WTC11 (cell line): ENCODE data around the gene WDR72. TPM values are rescaled to one million over a fixed set of nuclear protein-coding genes. Genes with fewer than 3 reads are reported as not detected.

Source experiments
- ATAC-seq: fragments of 200-7000 bp; cut with Tn5 transposase; 2 replicates; pipeline ENCODE4 v1.10.0; 2021; ENCODE audit warnings: mild to moderate bottlenecking, moderate library complexity
- CTCF ChIA-PET: fragments of 300-600 bp; sonication (Branson Sonifier 250); formaldehyde crosslinking; loops from one replicate; lab custom pipeline; 2021; ENCODE audit warnings: antibody characterized with exemption; lab: Charles Lee
- POLR2A ChIA-PET: fragments of 350-600 bp; sonication (Branson Sonifier 250); formaldehyde crosslinking; loops from one replicate; lab custom pipeline; 2021; ENCODE audit warnings: antibody characterized with exemption; lab: Charles Lee
- DNase-seq: peaks from one replicate; pipeline ENCODE4 v3.0.0; 2021; ENCODE audit warnings: low spot score
- H3K27ac Mint-ChIP-seq: 2 replicates; pipeline ENCODE4 v1.8.0; 2021; ENCODE audit warnings: mixed read lengths
- H3K27me3 Mint-ChIP-seq: 2 replicates; pipeline ENCODE4 v1.8.0; 2021; ENCODE audit warnings: low read depth, mild to moderate bottlenecking, moderate library complexity, mixed read lengths
- H3K36me3 Mint-ChIP-seq: 2 replicates; pipeline ENCODE4 v1.8.0; 2021; ENCODE audit warnings: mixed read lengths
- H3K4me1 Mint-ChIP-seq: 2 replicates; pipeline ENCODE4 v1.8.0; 2022; ENCODE audit warnings: mixed read lengths
- H3K4me3 Mint-ChIP-seq: 2 replicates; pipeline ENCODE4 v1.8.0; 2021; ENCODE audit warnings: mild to moderate bottlenecking, moderate library complexity, mixed read lengths
- H3K9me3 Mint-ChIP-seq: 2 replicates; pipeline ENCODE4 v1.8.0; 2021; ENCODE audit warnings: mixed read lengths
- ATF3 ChIP-seq: sonication (generic); formaldehyde crosslinking; conservative IDR thresholded peaks from 2 replicates; pipeline ENCODE4 v1.8.1; 2022; ENCODE audit warnings: mild to moderate bottlenecking, missing genetic modification reagents
- ATF6 ChIP-seq: sonication (generic); formaldehyde crosslinking; IDR thresholded peaks from 2 replicates; pipeline ENCODE4 v1.8.1; 2023; ENCODE audit warnings: mild to moderate bottlenecking, missing genetic modification reagents
- CBFB ChIP-seq: sonication (generic); formaldehyde crosslinking; IDR thresholded peaks from 2 replicates; pipeline ENCODE4 v1.8.1; 2022; ENCODE audit warnings: mild to moderate bottlenecking, low read depth, missing genetic modification reagents
- CREM ChIP-seq: sonication (generic); formaldehyde crosslinking; IDR thresholded peaks from 2 replicates; pipeline ENCODE4 v1.8.1; 2022; ENCODE audit warnings: mild to moderate bottlenecking, missing genetic modification reagents, moderate library complexity
- E2F4 ChIP-seq: sonication (generic); formaldehyde crosslinking; IDR thresholded peaks from 2 replicates; pipeline ENCODE4 v1.8.1; 2022; ENCODE audit warnings: low read depth, mild to moderate bottlenecking, moderate library complexity, missing genetic modification reagents, borderline replicate concordance
- FOXJ3 ChIP-seq: sonication (generic); formaldehyde crosslinking; IDR thresholded peaks from 2 replicates; pipeline ENCODE4 v1.9.0; 2021; ENCODE audit warnings: missing genetic modification reagents, mild to moderate bottlenecking, borderline replicate concordance
- FOXP1 ChIP-seq: sonication (generic); formaldehyde crosslinking; IDR thresholded peaks from 2 replicates; pipeline ENCODE4 v1.8.0; 2022; ENCODE audit warnings: missing genetic modification reagents, mild to moderate bottlenecking, moderate library complexity, borderline replicate concordance
- GABPB1 ChIP-seq: sonication (generic); formaldehyde crosslinking; IDR thresholded peaks from 2 replicates; pipeline ENCODE4 v1.8.1; 2023; ENCODE audit warnings: mild to moderate bottlenecking, missing genetic modification reagents
- HMGXB4 ChIP-seq: sonication (generic); formaldehyde crosslinking; IDR thresholded peaks from 2 replicates; pipeline ENCODE4 v1.8.1; 2023; ENCODE audit warnings: mild to moderate bottlenecking, moderate library complexity, missing genetic modification reagents
- MAX ChIP-seq: sonication (generic); formaldehyde crosslinking; IDR thresholded peaks from 2 replicates; pipeline ENCODE4 v1.8.0; 2022; ENCODE audit warnings: mild to moderate bottlenecking, missing genetic modification reagents
- NR2C2 ChIP-seq: sonication (generic); formaldehyde crosslinking; IDR thresholded peaks from 2 replicates; pipeline ENCODE4 v1.8.0; 2022; ENCODE audit warnings: mild to moderate bottlenecking, missing genetic modification reagents
- NR3C1 ChIP-seq: sonication (generic); formaldehyde crosslinking; conservative IDR thresholded peaks from 2 replicates; pipeline ENCODE4 v1.8.1; 2023; ENCODE audit warnings: low read depth, mild to moderate bottlenecking, missing genetic modification reagents
- SMAD4 ChIP-seq: sonication (generic); formaldehyde crosslinking; IDR thresholded peaks from 2 replicates; pipeline ENCODE4 v1.8.0; 2022; ENCODE audit warnings: mild to moderate bottlenecking, missing genetic modification reagents
- STAT6 ChIP-seq: sonication (generic); formaldehyde crosslinking; conservative IDR thresholded peaks from 2 replicates; pipeline ENCODE4 v1.8.1; 2023; ENCODE audit warnings: mild to moderate bottlenecking, low read depth, missing genetic modification reagents, moderate library complexity
- TP53 ChIP-seq: sonication (generic); formaldehyde crosslinking; IDR thresholded peaks from 2 replicates; pipeline ENCODE4 v1.8.1; 2023; ENCODE audit warnings: mild to moderate bottlenecking, missing genetic modification reagents
- ZNF121 ChIP-seq: sonication (generic); formaldehyde crosslinking; IDR thresholded peaks from 2 replicates; pipeline ENCODE4 v1.8.0; 2023; ENCODE audit warnings: missing genetic modification reagents
- ZNF232 ChIP-seq: sonication (generic); formaldehyde crosslinking; IDR thresholded peaks from 2 replicates; pipeline ENCODE4 v1.8.0; 2022; ENCODE audit warnings: mild to moderate bottlenecking, missing genetic modification reagents
- total RNA-seq: library from RNA; stranded (reverse); gene quantifications from 3 replicates; pipeline ENCODE4 v1.2.3, GENCODE V29; 2021
- TF ChIP-seq, protein P1 (sequence below): sonication (generic); formaldehyde crosslinking; IDR thresholded peaks from 2 replicates; pipeline ENCODE4 v1.8.0; 2022; ENCODE audit warnings: mild to moderate bottlenecking, missing genetic modification reagents
- TF ChIP-seq, protein P2 (sequence below): sonication (generic); formaldehyde crosslinking; IDR thresholded peaks from 2 replicates; pipeline ENCODE4 v1.8.0; 2023; ENCODE audit warnings: missing genetic modification reagents

WDR72 gene
- total RNA-seq, 1 experiment from 2014 or later, result 8.6 TPM

GRCh38 chr15:53566912-53567311 lies 192.6 kb downstream of the WDR72 start (continued):
- TF ChIP-seq, protein P1, sequence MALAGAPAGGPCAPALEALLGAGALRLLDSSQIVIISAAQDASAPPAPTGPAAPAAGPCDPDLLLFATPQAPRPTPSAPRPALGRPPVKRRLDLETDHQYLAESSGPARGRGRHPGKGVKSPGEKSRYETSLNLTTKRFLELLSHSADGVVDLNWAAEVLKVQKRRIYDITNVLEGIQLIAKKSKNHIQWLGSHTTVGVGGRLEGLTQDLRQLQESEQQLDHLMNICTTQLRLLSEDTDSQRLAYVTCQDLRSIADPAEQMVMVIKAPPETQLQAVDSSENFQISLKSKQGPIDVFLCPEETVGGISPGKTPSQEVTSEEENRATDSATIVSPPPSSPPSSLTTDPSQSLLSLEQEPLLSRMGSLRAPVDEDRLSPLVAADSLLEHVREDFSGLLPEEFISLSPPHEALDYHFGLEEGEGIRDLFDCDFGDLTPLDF (CRISPR knock-in tag), result no peak
- TF ChIP-seq NR2C2, result no peak
- TF ChIP-seq, protein P2, sequence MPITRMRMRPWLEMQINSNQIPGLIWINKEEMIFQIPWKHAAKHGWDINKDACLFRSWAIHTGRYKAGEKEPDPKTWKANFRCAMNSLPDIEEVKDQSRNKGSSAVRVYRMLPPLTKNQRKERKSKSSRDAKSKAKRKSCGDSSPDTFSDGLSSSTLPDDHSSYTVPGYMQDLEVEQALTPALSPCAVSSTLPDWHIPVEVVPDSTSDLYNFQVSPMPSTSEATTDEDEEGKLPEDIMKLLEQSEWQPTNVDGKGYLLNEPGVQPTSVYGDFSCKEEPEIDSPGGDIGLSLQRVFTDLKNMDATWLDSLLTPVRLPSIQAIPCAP (CRISPR knock-in tag), result no peak
- TF ChIP-seq ZNF121 (CRISPR knock-in tag), result no peak
- no peak for TF ChIP-seq SMAD4 (CRISPR knock-in tag)
- no peak for TF ChIP-seq HMGXB4
- TF ChIP-seq ATF6 (CRISPR knock-in tag), result no peak
- TF ChIP-seq GABPB1, result no peak
- TF ChIP-seq STAT6, result no peak
- TF ChIP-seq ZNF232, result no peak
- TF ChIP-seq, all 79 proteins: peak for 0

- no peak for TF ChIP-seq HMGXB4
- no peak for TF ChIP-seq FOXP1 (CRISPR knock-in tag)
- TF ChIP-seq FOXJ3, result no peak
- TF ChIP-seq E2F4 (CRISPR knock-in tag), result no peak
- TF ChIP-seq CBFB (CRISPR knock-in tag), result no peak
- no peak for TF ChIP-seq NR3C1 (CRISPR knock-in tag)
- no peak for TF ChIP-seq TP53
- no peak for TF ChIP-seq STAT6
- no peak for TF ChIP-seq CREM (CRISPR knock-in tag)
- no peak for TF ChIP-seq ATF3 (CRISPR knock-in tag)
- TF ChIP-seq, protein P1 (CRISPR knock-in tag), result no peak
- no peak for TF ChIP-seq MAX (CRISPR knock-in tag)
- TF ChIP-seq, all 79 proteins: peak for 0
- H3K36me3 Mint-ChIP-seq, result no peaks in the 10 kb centered on the region
- H3K9me3 Mint-ChIP-seq, result peaks cover 6% of the 10 kb centered on the region
- ATAC-seq (no peak), DNase-seq (no peak)
- H3K4me3 Mint-ChIP-seq, result no peak overlapping the region
- no peaks in the 10 kb centered on the region for H3K27me3 Mint-ChIP-seq
- peaks cover 15% of the 10 kb centered on the region for H3K4me1 Mint-ChIP-seq
- ChIA-PET POLR2A (no interaction called here), CTCF (no interaction called here)
- H3K27ac Mint-ChIP-seq, result no peak overlapping the region
Measured at GRCh38 chr15:53565721-53566120, 193.7 kb downstream of the WDR72 start.
